C1 segment of cervical spinal cord (tissue), 14 donors: Measurements from ENCODE around the gene PCGF5.

Experiments
- DNase-seq, 14 donors: peaks; one replicate each; lab custom pipeline; 2025; lab: John Stamatoyannopoulos, UW

Gene PCGF5

DNA sequence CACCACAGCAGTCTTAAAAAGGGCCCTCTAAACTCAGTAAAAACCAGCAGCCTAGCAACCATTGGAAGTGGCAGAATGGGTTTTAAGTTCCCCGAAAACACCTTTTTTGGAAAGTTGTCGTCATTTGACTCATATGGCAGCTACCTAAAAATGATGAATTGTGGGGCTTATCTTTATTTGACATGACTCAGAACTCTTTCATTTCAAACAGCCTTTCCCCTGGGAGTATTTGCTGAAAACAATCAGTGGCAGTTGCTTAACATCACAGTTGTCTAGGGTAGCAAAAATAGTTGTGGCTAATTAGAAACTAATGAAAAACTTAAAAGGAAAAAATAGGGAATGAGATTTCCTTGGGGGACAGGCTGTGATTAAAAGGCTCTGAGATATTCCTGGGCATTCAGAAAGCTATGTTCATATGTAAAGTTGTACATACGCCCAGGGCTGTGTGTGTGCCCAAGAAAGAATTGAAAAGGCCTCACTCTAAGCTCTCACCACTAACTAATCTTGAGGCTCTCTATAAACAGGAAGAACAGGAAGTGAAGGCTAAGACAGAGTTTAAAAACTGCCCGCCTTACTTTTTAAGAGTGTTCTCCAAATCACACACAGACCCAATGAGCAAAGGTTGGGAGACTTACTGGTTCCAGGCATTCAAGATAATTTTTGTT, 108.0 kb downstream of the PCGF5 start:
- DNase-seq: no peak
